A549 (cell line): ENCODE measurements around the gene ADD1. TPM values are rescaled to one million over a fixed set of nuclear protein-coding genes. Genes with fewer than 3 reads are reported as not detected.

Experiments used
- ATAC-seq, 2 experiments: fragments of 200-7000 bp in 1 of 2; fragments of >200 bp in 1 of 2; cut with Nextera tagmentation in 1 of 2; cut with Tn5 transposase in 1 of 2; 3 replicates each; pipeline versions ENCODE4 v1.8.0 to v1.9.1; 2018 to 2020; ENCODE audit warnings: mild to moderate bottlenecking in 1 of 2, moderate library complexity in 1 of 2
- CTCF ChIA-PET: fragments of 300-600 bp; sonication (Branson Sonifier 250); formaldehyde crosslinking; extraction: SDS; loops from one replicate; lab custom pipeline; 2021; ENCODE audit warnings: antibody characterized with exemption, inconsistent platforms; lab: Yijun Ruan, JAX
- POLR2A ChIA-PET: fragments of 350-600 bp; formaldehyde crosslinking; extraction: SDS; loops from one replicate; lab custom pipeline; 2021; ENCODE audit warnings: antibody characterized with exemption, inconsistent platforms; lab: Yijun Ruan, JAX
- DNase-seq, 2 experiments: peaks; one replicate each; pipeline versions ENCODE4 v3.0.0 to v3.0.0-alpha.2; 2011 to 2016; ENCODE audit warnings: low read depth in 1 of 2, low spot score in 1 of 2
- FAIRE-seq: peaks from 2 replicates; lab custom pipeline; 2011; peaks lifted over from hg19 to GRCh38; lab: Jason Lieb, UNC
- H3K27ac ChIP-seq, 2 experiments: fragments of >200 bp; sonication (Bioruptor Twin); formaldehyde crosslinking; 3 replicates each; pipeline ENCODE4 v1.5.1; 2016 to 2017
- H3K4me1 ChIP-seq: fragments of >200 bp; sonication (Bioruptor Twin); formaldehyde crosslinking; 3 replicates; pipeline ENCODE4 v1.6.1; 2016
- H3K4me2 ChIP-seq: fragments of >200 bp; sonication (Bioruptor Twin); formaldehyde crosslinking; 3 replicates; pipeline ENCODE4 v1.6.1; 2016
- H3K4me3 ChIP-seq: fragments of >200 bp; sonication (Bioruptor Twin); formaldehyde crosslinking; 3 replicates; pipeline ENCODE4 v1.5.1; 2016
- H3K9me3 ChIP-seq: fragments of >200 bp; sonication (Bioruptor Twin); formaldehyde crosslinking; 3 replicates; pipeline ENCODE4 v1.6.1; 2016
- BHLHE40 ChIP-seq: IDR thresholded peaks from 2 replicates; pipeline ENCODE4 v1.6.1; 2012; ENCODE audit warnings: low read depth, low read length, inconsistent platforms
- CEBPB ChIP-seq, 2 experiments: fragments of >200 bp in 1 of 2; sonication (Bioruptor Twin) in 1 of 2; formaldehyde crosslinking in 1 of 2; IDR thresholded peaks; 2 replicates each; pipeline ENCODE4 v1.6.1; 2012 to 2016
- CHD4 ChIP-seq: fragments of 200-600 bp; sonication (generic); IDR thresholded peaks from 2 replicates; pipeline ENCODE4 v1.6.1; 2016; ENCODE audit warnings: antibody characterized with exemption, mild to moderate bottlenecking, borderline replicate concordance
- EHMT2 ChIP-seq: fragments of 200-600 bp; sonication (generic); IDR thresholded peaks from 2 replicates; pipeline ENCODE4 v1.6.1; 2016; ENCODE audit warnings: antibody characterized with exemption, low read depth, mild to moderate bottlenecking, moderate library complexity
- ESRRA ChIP-seq: fragments of 150-350 bp; IDR thresholded peaks from 2 replicates; pipeline ENCODE4 v1.6.1; 2014; ENCODE audit warnings: mild to moderate bottlenecking, low read length, borderline replicate concordance
- FOXS1 ChIP-seq: fragments of 250-450 bp; sonication (Bioruptor Pico); IDR thresholded peaks from 2 replicates; pipeline ENCODE4 v1.5.0; 2020; ENCODE audit warnings: mild to moderate bottlenecking, moderate library complexity
- HDAC2 ChIP-seq: fragments of 200-600 bp; sonication (generic); IDR thresholded peaks from 2 replicates; pipeline ENCODE4 v1.6.1; 2016
- HEYL ChIP-seq: fragments of 250-450 bp; sonication (Bioruptor Pico); IDR thresholded peaks from 2 replicates; pipeline ENCODE4 v1.8.0; 2021; ENCODE audit warnings: mild to moderate bottlenecking, moderate library complexity
- JUN ChIP-seq, 2 experiments: fragments of >200 bp; sonication (Bioruptor Twin); formaldehyde crosslinking; IDR thresholded peaks; 2 replicates in 1 of 2; 3 replicates in 1 of 2; pipeline ENCODE4 v1.6.1; 2016 to 2017
- JUNB ChIP-seq: fragments of >200 bp; sonication (Bioruptor Twin); formaldehyde crosslinking; IDR thresholded peaks from 2 replicates; pipeline ENCODE4 v1.6.1; 2016
- KDM1A ChIP-seq: fragments of 200-600 bp; sonication (generic); IDR thresholded peaks from 2 replicates; pipeline ENCODE4 v1.6.1; 2016; ENCODE audit warnings: low read depth, mild to moderate bottlenecking
- MAFK ChIP-seq: fragments of 450-650 bp; IDR thresholded peaks from 2 replicates; pipeline ENCODE4 v1.6.1; 2014; ENCODE audit not compliant: partially characterized antibody
- MAZ ChIP-seq: fragments of 150-350 bp; IDR thresholded peaks from 2 replicates; pipeline ENCODE4 v1.6.1; 2014; ENCODE audit warnings: antibody characterized with exemption, low read depth, low read length, borderline replicate concordance
- NFE2L2 ChIP-seq: fragments of 150-350 bp; conservative IDR thresholded peaks from 2 replicates; pipeline ENCODE4 v1.6.1; 2014; ENCODE audit warnings: low read length
- NPAS2 ChIP-seq: fragments of 250-450 bp; sonication (Bioruptor Pico); IDR thresholded peaks from 2 replicates; pipeline ENCODE4 v1.8.0; 2022; ENCODE audit warnings: mild to moderate bottlenecking, moderate library complexity, borderline replicate concordance
- POLR2A ChIP-seq: IDR thresholded peaks from 2 replicates; pipeline ENCODE4 v1.6.1; 2012; ENCODE audit warnings: mild to moderate bottlenecking, low read length
- POLR2AphosphoS2 ChIP-seq: conservative IDR thresholded peaks from 2 replicates; pipeline ENCODE4 v1.6.1; 2012; ENCODE audit warnings: low read length, improper control_type of control experiment, inconsistent platforms
- RAD21 ChIP-seq, 2 experiments: fragments of >200 bp in 1 of 2; sonication (Bioruptor Twin) in 1 of 2; formaldehyde crosslinking in 1 of 2; IDR thresholded peaks in 1 of 2; conservative IDR thresholded peaks in 1 of 2; 2 replicates in 1 of 2; 3 replicates in 1 of 2; pipeline ENCODE4 v1.6.1; 2012 to 2018; ENCODE audit warnings: inconsistent platforms in 1 of 2
- RCOR1 ChIP-seq: fragments of 150-350 bp; IDR thresholded peaks from 2 replicates; pipeline ENCODE4 v1.6.1; 2014; ENCODE audit warnings: antibody characterized with exemption, low read length, low read depth
- RFX5 ChIP-seq: fragments of 450-650 bp; IDR thresholded peaks from 2 replicates; pipeline ENCODE4 v1.7.1; 2014; ENCODE audit warnings: antibody characterized with exemption, mild to moderate bottlenecking, moderate library complexity
- RNF2 ChIP-seq: fragments of 200-600 bp; sonication (generic); IDR thresholded peaks from 2 replicates; pipeline ENCODE4 v1.6.1; 2016; ENCODE audit warnings: low read depth, mild to moderate bottlenecking, antibody characterized with exemption, moderate library complexity, borderline replicate concordance
- TFCP2L1 ChIP-seq: fragments of 250-450 bp; sonication (Bioruptor Pico); IDR thresholded peaks from 2 replicates; pipeline ENCODE4 v1.5.0; 2021; ENCODE audit warnings: mild to moderate bottlenecking
- WGBS: methylation state at CpG from one replicate; pipeline ENCODE4 v1.1.6; 2017; ENCODE audit errors: missing lambda C conversion rate; 5-methylcytosine and 5-hydroxymethylcytosine counted together
- polyA plus RNA-seq, 4 experiments: library from polyadenylated mRNA; depleted of rRNA in 3 of 4; stranded (reverse); fragments of >200 nt; fragmentation: RNase III in 1 of 4; extraction: RNeasy Plus Mini Kit Qiagen cat#74134 plus additional on column Dnase treatment in 1 of 4; gene quantifications; 2 replicates in 3 of 4; 3 replicates in 1 of 4; pipeline ENCODE4 v1.2.3, GENCODE V29; 2011 to 2017
- TF ChIP-seq, protein P1 (sequence below): fragments of >200 bp; sonication (Bioruptor Twin); formaldehyde crosslinking; IDR thresholded peaks from 2 replicates; pipeline ENCODE4 v1.6.1; 2016
- TF ChIP-seq, protein P2 (sequence below): IDR thresholded peaks from 2 replicates; pipeline ENCODE4 v1.6.1; 2012
- TF ChIP-seq, protein P3 (sequence below): fragments of 450-650 bp; IDR thresholded peaks from 2 replicates; pipeline ENCODE4 v1.6.1; 2014; ENCODE audit warnings: antibody characterized with exemption

ADD1 gene
- polyA plus RNA-seq, 2 of the 4 experiments (the other 2 are of a cell fraction): 59.7 to 60.3 TPM

DNA sequence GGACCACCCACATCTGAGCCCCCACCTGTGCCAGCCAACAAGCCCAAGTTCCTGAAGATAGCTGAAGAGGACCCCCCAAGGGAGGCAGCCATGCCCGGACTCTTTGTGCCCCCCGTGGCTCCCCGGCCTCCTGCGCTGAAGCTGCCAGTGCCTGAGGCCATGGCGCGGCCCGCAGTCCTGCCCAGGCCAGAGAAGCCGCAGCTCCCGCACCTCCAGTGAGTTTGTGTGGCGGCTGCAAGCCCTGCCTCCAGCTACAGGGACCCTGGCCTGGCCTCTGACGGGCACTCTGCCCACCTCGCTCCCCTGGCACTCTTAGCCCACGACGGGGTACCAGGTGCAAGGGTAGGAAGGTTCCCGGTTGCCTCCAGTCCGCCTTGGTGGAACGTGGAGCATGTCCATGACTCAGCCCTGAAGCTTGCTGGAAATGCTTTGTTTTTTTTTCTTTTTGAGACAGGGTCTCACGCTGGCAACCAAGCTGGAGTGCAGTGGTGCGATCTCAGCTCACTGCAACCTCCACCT lies 13.7 kb upstream of the ADD1 start:
- no peak overlapping the region for H3K27ac ChIP-seq
- TF ChIP-seq CEBPB (IDR thresholded peaks at IDR 0.05) (no peak), KDM1A (no peak), RCOR1 (no peak), EHMT2 (no peak), ESRRA (no peak), MAFK (no peak), CHD4 (no peak), NFE2L2 (no peak), RNF2 (no peak), BHLHE40 (no peak), RAD21 (conservative IDR thresholded peaks at IDR 0.05 in 1 of 2, IDR thresholded peaks at IDR 0.05 in 1 of 2) (no peak)
- TF ChIP-seq, protein P1, sequence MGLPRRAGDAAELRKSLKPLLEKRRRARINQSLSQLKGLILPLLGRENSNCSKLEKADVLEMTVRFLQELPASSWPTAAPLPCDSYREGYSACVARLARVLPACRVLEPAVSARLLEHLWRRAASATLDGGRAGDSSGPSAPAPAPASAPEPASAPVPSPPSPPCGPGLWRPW: no peak
- TF ChIP-seq, protein P2, sequence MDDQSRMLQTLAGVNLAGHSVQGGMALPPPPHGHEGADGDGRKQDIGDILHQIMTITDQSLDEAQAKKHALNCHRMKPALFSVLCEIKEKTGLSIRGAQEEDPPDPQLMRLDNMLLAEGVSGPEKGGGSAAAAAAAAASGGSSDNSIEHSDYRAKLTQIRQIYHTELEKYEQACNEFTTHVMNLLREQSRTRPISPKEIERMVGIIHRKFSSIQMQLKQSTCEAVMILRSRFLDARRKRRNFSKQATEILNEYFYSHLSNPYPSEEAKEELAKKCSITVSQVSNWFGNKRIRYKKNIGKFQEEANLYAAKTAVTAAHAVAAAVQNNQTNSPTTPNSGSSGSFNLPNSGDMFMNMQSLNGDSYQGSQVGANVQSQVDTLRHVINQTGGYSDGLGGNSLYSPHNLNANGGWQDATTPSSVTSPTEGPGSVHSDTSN: no peak
- TF ChIP-seq, all 56 proteins: peak for 0
- Histone ChIP-seq H3K4me2 (no peak overlapping the region), H3K9me3 (no peaks in the 10 kb centered on the region), H3K4me3 (no peak overlapping the region), H3K4me1 (no peaks in the 10 kb centered on the region)
- no peak for ATAC-seq
- WGBS: 95% methylated on average over 7 of the region's 19 CpGs
- CTCF ChIA-PET: no interaction called here
- FAIRE-seq: no peak
- DNase-seq: no peak
- POLR2A ChIA-PET: no interaction called here

DNA sequence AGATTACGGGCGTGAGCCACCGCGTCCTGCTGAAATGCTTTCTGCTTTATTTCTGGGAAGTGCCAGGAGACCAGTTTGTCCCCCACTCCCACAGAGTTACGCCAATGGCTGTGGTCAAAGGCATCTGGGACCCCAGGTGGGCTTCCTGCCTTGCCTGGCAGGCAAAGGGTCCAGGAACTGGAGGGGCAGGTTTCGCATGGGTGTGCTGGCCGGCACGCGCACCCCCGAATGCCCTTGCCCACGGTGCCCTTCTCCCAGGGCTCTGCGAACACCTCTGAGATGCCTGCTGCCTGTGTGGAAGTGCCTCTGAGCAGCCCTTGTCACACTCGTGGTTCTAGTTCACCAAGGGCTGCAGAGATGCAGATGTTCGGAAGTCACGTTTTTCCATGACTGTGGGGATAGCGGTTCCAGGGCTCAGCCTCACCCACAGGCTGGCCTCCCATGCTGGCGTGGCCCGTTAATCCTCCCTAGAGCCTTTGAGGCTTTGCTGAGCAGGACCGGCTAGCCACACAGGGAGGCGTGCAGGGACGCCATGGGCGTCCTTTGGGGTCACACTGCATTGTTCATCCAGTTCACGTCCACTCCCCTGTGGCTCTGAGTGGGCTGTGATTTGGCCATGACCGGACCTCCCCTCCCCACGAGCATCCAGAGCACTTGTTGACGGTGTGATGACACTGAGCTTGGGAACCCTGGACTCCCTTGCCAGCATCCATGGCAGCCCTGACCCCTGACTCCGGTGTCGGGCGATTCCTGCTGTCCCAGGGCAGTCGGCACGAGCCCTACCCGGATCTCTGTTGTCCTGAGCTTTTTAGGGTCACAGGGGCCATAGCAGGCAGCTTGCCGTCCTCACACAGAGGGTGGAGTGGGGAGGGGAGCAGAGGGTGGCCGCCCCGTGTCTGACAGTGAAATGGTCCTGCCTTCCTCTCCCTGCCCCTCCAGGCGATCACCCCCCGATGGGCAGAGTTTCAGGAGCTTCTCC lies 12.7 kb upstream of the ADD1 start:
- Histone ChIP-seq H3K4me2 (no peak overlapping the region), H3K27ac (no peak overlapping the region), H3K4me3 (no peak overlapping the region), H3K4me1 (no peaks in the 10 kb centered on the region)
- POLR2A ChIA-PET: no interaction called here
- DNase-seq (no peak), ATAC-seq (no peak)
- CTCF ChIA-PET: interaction anchor here (1.3 kb wide), 1 partner anchor 12 kb away, joined by 3 read pairs; no protein-coding TSS in a partner anchor
- WGBS: 83% methylated on average over 19 of the region's 37 CpGs
- no peak for TF ChIP-seq RCOR1
- TF ChIP-seq CHD4: no peak
- no peak for TF ChIP-seq POLR2AphosphoS2
- TF ChIP-seq HEYL (CRISPR knock-in tag): no peak
- TF ChIP-seq, protein P3, sequence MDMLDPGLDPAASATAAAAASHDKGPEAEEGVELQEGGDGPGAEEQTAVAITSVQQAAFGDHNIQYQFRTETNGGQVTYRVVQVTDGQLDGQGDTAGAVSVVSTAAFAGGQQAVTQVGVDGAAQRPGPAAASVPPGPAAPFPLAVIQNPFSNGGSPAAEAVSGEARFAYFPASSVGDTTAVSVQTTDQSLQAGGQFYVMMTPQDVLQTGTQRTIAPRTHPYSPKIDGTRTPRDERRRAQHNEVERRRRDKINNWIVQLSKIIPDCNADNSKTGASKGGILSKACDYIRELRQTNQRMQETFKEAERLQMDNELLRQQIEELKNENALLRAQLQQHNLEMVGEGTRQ: no peak
- TF ChIP-seq KDM1A: no peak
- TF ChIP-seq RFX5: no peak
- no peak for TF ChIP-seq MAZ
- TF ChIP-seq POLR2A: no peak
- TF ChIP-seq, all 56 proteins: peak for 0
- no peaks in the 10 kb centered on the region for H3K9me3 ChIP-seq
- FAIRE-seq: no peak

DNA sequence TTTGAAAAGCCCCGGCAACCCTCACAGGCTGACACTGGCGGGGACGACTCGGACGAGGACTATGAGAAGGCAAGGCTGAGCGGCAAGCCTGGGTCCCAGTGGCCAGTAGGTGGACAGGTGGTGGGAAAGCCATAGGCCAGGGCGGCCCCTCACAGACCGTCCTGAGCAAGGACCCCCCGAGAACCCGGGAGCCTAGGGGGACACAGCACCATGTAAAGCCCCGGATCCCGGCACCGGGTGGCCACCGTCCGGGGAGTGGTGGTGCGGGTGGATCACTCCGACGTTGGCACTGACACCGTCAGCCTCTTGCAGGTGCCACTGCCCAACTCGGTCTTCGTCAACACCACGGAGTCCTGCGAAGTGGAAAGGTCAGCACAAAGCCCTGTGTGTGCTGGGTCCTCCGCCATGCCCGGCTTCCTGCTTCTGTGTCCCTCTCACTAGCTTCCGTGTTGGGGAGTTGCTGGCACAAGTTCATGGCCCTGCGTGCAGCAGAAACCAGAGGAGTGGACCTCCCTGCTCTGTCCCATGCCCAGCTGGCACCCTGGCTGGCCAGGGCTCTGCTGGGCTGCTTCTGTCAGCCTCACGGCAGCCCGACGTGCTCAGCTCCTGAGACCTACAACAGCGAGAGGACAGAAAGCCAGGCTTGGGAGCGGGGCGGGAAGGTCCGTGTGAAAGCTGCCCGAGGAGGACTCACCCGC lies 11.9 kb upstream of the ADD1 start:
- Histone ChIP-seq H3K27ac (no peak overlapping the region), H3K4me2 (no peak overlapping the region), H3K9me3 (no peaks in the 10 kb centered on the region), H3K4me3 (no peak overlapping the region), H3K4me1 (no peaks in the 10 kb centered on the region)
- POLR2A ChIA-PET: no interaction called here
- WGBS: 96% methylated on average over 23 of the region's 36 CpGs
- no peak for DNase-seq
- TF ChIP-seq JUN (IDR thresholded peaks at IDR 0.05) (no peak), NPAS2 (CRISPR knock-in tag) (no peak), HDAC2 (no peak), JUNB (no peak), FOXS1 (CRISPR knock-in tag) (no peak), CEBPB (IDR thresholded peaks at IDR 0.05) (no peak), TFCP2L1 (CRISPR knock-in tag) (no peak)
- CTCF ChIA-PET: interaction anchor here (1.3 kb wide), 1 partner anchor 13 kb away, joined by 3 read pairs; no protein-coding TSS in a partner anchor
- FAIRE-seq: no peak
- ATAC-seq: no peak
